ENCODE results near the gene UFD1.
A peak's percentile ranks its signal among the peaks of the same experiment; 100 is the strongest.
"Not testable (repeated sequence)": the region's sequence is repeated elsewhere in the genome, so short reads cannot be mapped to it uniquely, and the experiment has no call there.

The UFD1 gene

GRCh38 chr22:19450363-19451175 lies 28.4 kb downstream of the UFD1 start:
- DNase-seq (ENCODE audit: low read depth), result no peak
- H3K4me3 ChIP-seq (ENCODE audit: low read depth, low read length), result no peak overlapping the region
- TF ChIP-seq CTCF (conservative IDR thresholded peaks at IDR 0.05; ENCODE audit: low read depth, low read length), result no peak

DNA sequence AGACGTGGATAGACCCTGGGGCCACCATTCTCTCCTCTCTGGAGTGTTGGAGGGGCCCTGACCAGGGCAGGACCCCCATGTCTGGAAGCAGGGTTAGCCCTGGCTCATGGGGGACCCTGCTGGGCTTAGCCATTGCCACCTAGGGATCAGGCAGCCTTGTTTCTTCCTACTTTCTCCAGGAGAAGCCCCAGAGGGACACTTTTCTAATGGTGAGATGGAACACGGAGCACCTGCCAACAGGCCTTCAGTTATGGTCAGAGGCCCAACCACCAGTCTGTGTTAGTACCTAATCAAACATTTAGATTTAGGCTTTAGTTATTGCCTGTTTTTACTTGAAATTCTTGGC lies 29.6 kb downstream of the UFD1 start:
- no peak for TF ChIP-seq CTCF (conservative IDR thresholded peaks at IDR 0.05; ENCODE audit: low read depth, low read length)
- no peak for DNase-seq (ENCODE audit: low read depth)
- no peak overlapping the region for H3K4me3 ChIP-seq (ENCODE audit: low read depth, low read length)

DNA sequence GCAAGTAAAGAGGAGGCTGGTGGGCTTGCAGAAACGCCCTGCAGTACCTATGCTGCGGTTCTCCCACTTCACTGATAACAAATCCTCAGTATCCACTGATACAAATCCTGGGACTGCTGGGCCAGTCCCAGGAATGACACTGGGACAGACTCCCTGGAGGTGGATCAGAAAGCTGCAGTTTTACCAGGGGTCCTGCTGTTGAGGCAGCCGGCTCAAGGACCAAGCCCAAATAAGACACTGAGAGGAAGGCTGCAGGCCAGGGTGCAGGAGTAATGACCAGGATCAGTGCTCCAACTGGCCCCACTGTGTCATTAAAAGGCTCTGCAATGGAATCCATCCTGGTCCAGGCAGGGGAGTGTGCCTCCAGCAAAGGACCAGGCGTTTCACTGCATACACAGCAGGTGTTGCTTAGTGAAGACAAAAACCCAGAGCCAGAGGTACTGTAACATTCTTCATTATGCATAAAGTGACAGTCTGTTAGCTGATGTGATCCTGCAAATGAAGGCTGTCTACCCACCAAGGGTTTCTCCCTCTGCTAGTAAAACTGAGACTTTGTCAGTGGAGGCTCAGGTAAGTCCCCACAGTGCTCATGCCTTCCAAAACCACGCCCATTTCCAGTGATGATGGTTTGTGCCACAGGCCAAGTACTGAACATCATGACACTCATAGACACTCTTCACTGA lies 30.1 kb downstream of the UFD1 start:
- H3K4me3 ChIP-seq (ENCODE audit: low read depth, low read length), result no peak overlapping the region
- DNase-seq (ENCODE audit: low read depth), result no peak
- no peak for TF ChIP-seq CTCF (conservative IDR thresholded peaks at IDR 0.05; ENCODE audit: low read depth, low read length)

DNA sequence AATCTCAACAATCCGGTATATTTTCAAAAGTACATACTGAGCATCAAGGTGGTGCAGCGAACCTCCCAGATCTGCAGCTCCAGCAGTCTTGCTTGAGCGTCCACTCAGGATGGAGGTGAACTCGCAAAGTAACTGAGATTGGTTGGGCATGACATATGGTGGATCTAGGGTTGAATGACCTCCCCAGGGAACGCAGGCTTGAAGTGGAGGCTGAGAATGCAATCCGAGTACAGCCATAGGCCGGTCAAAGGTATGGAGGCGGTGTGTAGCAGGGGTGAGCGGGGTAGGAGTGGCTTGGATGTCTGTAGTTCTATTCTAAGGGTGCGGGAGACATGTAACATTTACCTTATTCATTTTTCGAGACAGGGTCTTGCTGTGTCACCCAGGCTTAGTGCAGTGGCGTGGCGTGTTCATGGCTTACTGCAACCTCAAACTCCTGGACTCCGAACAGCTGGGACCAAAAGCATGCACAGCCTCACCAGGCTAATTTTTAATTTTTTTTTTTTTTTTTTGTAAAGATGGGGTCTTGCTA lies 30.9 kb downstream of the UFD1 start:
- peak; percentile 92 for DNase-seq (ENCODE audit: low read depth)
- TF ChIP-seq CTCF (conservative IDR thresholded peaks at IDR 0.05; ENCODE audit: low read depth, low read length), result no peak
- peak overlapping the region; percentile 78 for H3K4me3 ChIP-seq (ENCODE audit: low read depth, low read length)

DNA sequence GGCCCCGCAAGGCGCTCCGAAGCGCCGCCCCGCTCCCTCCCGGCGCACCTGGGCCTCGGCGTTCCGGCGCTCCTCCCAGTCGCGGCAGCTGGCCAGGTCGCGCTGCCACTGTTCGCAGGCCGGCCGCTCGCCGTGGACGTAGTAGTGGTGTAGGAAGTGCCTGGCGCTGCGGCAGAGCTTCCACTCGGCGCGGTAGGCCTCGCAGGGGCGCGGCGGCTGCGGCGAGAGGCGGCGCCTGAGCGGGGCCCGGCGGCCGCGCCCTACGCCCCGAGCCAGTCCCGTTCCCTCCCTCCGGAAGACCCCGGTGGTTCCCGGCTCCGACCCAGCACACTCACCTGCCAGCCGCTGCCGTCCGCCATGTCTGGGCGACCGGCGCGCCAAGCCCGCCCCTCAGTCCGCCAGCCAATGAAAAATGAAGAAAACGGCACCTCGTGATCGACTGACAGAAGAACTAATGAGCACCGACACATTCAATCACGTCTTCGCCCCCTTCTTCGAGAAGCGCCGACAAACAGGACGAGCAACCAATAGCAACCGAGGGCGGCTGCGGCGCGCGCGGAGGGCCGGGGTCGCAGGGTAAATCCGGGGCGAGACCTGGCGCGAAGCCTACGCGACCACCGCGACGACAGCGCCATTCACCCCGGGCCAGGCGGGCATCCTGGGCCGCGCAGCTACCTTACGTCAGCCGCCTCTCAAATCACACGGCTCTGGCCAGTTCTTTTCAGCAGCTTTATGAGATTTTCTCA lies 31.5 kb downstream of the UFD1 start, which contains the start of gene C22orf39:
Gene C22orf39, minus strand, starts transcription at position 382 of the 746 bp plus-strand sequence. Its CDS starts 23 bp downstream, at position 359.
- H3K4me3 ChIP-seq (ENCODE audit: low read depth, low read length), result peak within 1 kb of the TSS; percentile 78
- DNase-seq (ENCODE audit: low read depth), result peak; percentile 97
- no peak for TF ChIP-seq CTCF (conservative IDR thresholded peaks at IDR 0.05; ENCODE audit: low read depth, low read length)

GRCh38 chr22:19446603-19447329 lies 32.2 kb downstream of the UFD1 start:
- TF ChIP-seq CTCF (conservative IDR thresholded peaks at IDR 0.05; ENCODE audit: low read depth, low read length), result no peak
- DNase-seq (ENCODE audit: low read depth), result no peak
- H3K4me3 ChIP-seq (ENCODE audit: low read depth, low read length), result peak overlapping the region; percentile 78

GRCh38 chr22:19445279-19445982 lies 33.6 kb downstream of the UFD1 start:
- DNase-seq (ENCODE audit: low read depth); H3K4me3 ChIP-seq (ENCODE audit: low read depth, low read length): not testable (repeated sequence)

Measured in choroid plexus epithelial cell (primary cell).